HG02623 (cell line): ENCODE results near the gene SHTN1.

Experiments used
- ATAC-seq: cut with Tn5 transposase; IDR thresholded peaks from one replicate; pipeline ENCODE4 v1.9.1; 2021; ENCODE audit warnings: moderate library complexity; ENCODE audit not compliant: unreplicated experiment

Gene SHTN1

GRCh38 chr10:116918583-116918982, 86.4 kb downstream of the SHTN1 start:
- ATAC-seq, result no peak

DNA sequence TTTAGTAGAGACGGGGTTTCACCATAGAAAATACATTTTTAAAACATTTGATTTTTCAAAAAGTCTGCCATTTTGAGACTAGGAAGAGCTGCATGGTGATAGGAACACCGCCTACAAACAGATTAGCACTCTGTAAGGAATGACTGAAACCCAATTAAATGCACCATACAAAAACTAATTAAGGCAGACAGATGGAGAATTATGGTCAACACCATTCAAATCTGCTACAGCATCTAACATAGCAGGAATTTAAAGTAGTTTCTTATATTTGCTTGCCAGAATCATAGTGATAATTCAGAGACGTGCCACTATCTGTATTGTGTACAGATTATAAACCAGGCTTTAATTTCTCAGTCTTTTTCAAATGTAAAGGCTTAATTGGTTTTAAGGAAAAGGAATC, 87.5 kb downstream of the SHTN1 start:
- ATAC-seq, result no peak

DNA sequence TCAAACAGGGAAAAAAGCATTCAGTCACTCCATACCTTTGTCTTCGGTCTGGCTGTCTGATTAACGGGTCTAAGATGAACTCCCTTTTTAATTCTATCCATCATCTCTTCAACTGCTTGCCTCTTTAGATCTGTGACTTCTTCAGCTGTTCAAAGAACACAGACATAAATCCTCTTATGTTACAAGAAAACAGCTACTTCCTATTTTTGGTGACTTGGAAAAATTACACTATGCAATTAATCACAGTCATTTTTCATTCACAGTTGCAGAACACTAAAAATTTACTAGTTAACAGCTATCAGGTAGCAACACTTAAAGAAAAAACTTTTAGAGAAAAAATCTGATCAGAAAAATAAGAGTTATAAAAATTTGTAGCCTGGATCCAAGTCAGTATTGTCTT, 89.6 kb downstream of the SHTN1 start:
- no peak for ATAC-seq

- no peak for ATAC-seq
These were observed 91.3 kb downstream of the SHTN1 start for GRCh38 chr10:116913695-116914094.

DNA sequence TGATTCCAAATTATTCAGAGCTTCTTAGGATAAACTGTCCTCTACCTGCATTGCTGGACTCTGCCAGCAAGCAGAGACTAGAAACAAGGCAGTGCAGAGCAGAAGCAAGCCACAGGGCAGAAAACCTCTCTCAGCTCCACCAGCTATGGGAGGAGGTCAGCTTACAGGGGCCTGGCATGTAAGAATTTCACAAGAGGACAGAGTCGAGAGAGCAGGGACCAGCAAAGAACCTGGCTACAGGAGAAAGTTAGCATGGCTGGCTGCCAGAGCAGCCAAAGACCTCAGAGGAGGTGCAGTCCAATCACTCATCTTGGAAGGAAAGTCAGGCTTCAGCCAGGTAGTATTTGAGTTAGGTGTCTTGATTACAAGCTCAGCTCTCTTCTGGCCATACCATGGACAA, 92.8 kb downstream of the SHTN1 start:
- ATAC-seq, result no peak

DNA sequence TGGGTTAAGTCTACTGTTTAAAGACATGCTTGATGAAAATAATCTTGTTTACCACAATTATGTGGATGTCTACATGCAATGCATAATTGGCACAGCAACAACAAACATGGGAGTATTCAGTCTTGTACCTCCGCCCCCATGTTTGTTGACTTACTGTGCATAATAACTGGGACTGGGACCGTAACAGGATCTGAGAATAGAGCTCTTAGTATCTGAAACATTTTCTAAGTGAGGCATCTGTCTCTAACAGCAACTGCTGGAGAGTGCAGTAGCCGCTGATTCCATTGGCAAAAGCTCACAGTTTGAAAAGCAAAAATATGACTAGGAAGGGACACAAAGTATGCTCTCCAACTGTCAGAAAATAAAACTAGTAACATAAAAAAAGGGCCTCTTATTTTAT, 94.1 kb downstream of the SHTN1 start:
- ATAC-seq, result no peak

DNA sequence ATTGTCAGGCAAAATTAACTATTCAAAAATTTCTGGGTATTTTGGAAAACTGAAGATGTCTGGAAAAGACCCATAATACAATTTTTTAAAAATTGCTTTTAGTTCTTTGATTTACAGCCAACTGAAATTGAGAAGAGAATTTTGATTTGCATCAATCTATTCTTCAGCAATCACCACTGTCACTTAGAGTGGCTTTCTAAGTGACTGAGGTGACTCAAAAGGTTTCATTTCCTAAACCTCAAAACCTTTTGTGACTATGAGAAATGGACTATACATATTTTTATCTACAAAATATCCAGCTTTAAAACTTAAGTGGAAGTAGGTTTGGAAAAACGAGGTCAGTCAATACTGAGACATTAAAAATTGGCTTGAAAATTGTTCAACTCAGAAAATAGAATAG, 95.7 kb downstream of the SHTN1 start:
- no peak for ATAC-seq

- ATAC-seq, result no peak
These were observed 97.6 kb downstream of the SHTN1 start for GRCh38 chr10:116907245-116907987.

GRCh38 chr10:116905845-116906210, 99.2 kb downstream of the SHTN1 start:
- no peak for ATAC-seq

GRCh38 chr10:116899626-116900025, 105.4 kb downstream of the SHTN1 start:
- ATAC-seq, result no peak

DNA sequence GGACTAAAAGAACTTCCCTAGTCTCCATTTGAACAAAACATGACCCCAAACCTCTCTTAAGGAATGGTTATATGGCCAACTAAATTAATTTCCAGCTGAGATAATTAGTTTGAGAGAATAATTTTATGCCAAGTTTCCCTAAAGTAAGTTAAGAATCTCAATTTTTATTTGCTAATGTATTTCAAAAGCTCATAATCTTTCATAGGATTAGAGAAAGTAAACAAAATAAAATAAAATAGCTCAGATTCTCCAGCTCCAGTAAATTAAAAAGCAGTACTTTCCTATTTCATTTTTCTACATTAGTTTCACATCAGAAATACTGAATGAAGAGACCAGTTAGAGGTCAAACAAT, 111.3 kb downstream of the SHTN1 start:
- no peak for ATAC-seq

GRCh38 chr10:116892907-116893685, 111.9 kb downstream of the SHTN1 start:
- ATAC-seq, result no peak

DNA sequence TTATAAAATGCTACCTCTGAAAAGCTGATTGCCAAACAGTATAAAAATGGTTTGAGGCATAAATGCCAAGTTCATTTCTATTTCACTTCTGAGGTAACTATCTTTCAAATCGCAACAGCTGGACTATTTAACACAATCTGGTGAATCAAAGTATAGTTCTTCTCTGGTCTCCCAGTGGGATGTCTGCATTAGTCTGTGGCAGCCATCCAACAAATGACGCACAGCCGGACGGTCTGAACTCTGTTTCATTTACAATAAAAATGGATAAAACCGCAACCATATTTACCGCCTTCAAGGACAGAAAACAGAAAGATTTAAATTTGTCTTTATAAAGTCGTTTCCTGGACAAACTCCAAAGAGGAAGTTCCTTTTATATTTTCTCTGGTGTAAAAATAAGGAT, 113.8 kb downstream of the SHTN1 start:
- ATAC-seq, result no peak

- ATAC-seq, result no peak
These were observed 115.9 kb downstream of the SHTN1 start for GRCh38 chr10:116889066-116889465.

DNA sequence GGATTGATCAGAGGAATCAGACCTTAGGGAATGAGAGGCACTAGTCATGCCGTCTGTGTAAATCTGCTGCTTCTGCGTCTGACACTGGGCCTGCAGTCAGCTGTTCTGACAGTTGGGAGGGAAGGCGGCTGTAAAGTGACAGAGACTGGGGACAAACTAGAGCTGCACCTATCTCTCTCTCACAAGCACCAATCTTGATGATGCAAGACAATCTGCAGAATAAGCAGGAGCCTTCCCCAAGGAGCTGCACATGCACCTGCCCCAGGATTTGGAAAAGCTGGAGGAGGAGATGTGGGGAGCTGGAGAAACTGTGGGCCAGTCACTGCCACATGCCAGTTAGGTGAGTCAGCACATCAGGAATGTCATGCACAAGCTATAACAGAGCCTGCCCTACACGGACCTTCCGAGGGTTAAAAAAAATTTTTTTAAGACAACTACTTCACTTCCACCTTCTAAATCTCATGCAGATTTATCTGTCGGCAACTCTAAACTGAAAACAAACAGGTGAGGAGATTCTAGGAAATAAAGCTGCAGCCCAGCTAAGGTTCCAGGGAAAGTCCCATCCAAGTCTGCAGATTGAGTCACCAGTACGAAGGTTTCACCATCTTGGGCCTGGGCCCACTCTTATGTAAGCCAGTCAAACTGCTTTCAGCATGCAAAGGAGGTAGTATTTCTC, 116.5 kb downstream of the SHTN1 start:
- no peak for ATAC-seq

GRCh38 chr10:116886772-116887171, 118.2 kb downstream of the SHTN1 start:
- ATAC-seq, result no peak

GRCh38 chr10:116882639-116883038, 122.3 kb downstream of the SHTN1 start:
- ATAC-seq, result no peak

DNA sequence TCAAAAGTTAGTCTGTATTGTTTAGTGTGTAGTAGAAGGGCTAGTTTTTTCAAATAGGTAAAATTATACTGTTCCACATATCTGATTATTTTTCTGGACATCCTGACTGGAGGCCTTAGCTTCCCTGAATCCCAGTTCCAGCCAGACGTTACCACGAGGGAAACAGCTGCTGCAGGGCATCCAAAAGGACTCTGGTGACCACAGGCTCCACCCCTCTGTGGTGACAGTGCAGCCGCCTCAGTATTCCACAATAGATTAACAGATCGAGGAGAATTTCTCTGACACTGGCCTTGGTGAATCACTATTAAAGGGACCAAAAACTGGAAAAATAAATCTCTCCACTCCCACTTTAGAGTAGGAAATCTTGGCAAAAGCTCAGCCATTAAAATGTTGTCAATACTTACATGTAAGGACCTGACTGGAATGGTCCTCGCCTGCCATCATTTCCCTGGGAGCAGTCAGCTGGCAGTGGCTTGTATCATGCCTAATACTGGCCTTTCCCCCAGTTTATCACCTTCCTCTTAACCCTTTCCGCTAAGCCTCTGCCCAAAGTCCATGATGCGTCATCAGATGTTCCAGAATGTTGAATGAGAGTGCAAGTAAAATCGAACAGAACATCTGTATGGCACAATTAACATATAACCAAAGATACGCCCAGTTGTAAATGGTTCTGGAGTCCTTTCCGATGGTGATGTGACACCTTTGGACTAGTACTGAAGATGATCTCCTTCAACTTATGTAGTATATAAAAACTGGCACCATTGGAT, 124.1 kb downstream of the SHTN1 start:
- ATAC-seq, result no peak

GRCh38 chr10:116879817-116880216, 125.2 kb downstream of the SHTN1 start:
- no peak for ATAC-seq

DNA sequence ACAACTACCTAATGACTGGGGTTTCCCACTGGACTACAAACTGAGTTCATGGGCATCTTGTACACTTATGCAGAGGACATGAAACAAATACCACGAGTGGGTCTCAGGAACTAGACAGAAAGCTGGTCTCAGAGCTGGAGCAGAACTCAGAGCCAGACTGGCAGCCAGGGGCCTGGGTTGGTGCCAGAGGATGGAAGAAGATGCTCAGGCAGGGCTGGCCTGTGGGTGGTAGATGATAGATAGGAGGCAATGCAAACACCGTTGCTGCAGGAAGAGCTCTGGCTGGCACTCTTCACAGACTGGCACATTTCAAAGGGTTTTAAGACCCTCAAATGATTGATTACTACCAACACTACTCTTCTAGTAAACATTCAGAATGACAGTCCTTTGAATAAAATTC, 126.9 kb downstream of the SHTN1 start:
- no peak for ATAC-seq

GRCh38 chr10:116877391-116877790, 127.6 kb downstream of the SHTN1 start:
- ATAC-seq, result no peak
